ENCODE measurements around the gene DMD.

GRCh38 chrX:32842053-32842452 lies 369.3 kb downstream of the DMD start:
- TF ChIP-seq CTCF (IDR thresholded peaks at IDR 0.05): no peak
- no peak for TF ChIP-seq EZH2 (IDR thresholded peaks at IDR 0.05; ENCODE audit: borderline replicate concordance, insufficient read depth, low read depth, low read length, poor library complexity, severe bottlenecking)
